GM06990 (cell line): ENCODE results near the gene ABCC5.

Experiments
- DNase-seq: peaks from one replicate; pipeline ENCODE4 v3.0.0-alpha.2; 2011; ENCODE audit not compliant: insufficient read length; ENCODE audit errors: extremely low read depth
- H3K27me3 ChIP-seq: replicated peaks from 2 replicates; pipeline ENCODE4 v1.6.0; 2011; ENCODE audit warnings: low read length; ENCODE audit not compliant: control insufficient read depth, insufficient read depth
- H3K36me3 ChIP-seq: 2 replicates; pipeline ENCODE4 v1.5.1; 2011; ENCODE audit warnings: low read length; ENCODE audit not compliant: control insufficient read depth, insufficient read depth
- H3K4me3 ChIP-seq: replicated peaks from 2 replicates; pipeline ENCODE4 v1.5.1; 2011; ENCODE audit warnings: low read depth, mild to moderate bottlenecking, control low read depth, low read length
- CTCF ChIP-seq: IDR thresholded peaks from 2 replicates; pipeline ENCODE4 v1.5.1; 2011; ENCODE audit warnings: low read length, control low read depth, mild to moderate bottlenecking, inconsistent platforms; ENCODE audit not compliant: insufficient read depth, poor library complexity, severe bottlenecking

The ABCC5 gene

GRCh38 chr3:183968666-183969245 is 48.9 kb downstream of the ABCC5 start:
- no peaks in the 10 kb centered on the region for H3K27me3 ChIP-seq
- TF ChIP-seq CTCF = no peak
- no peak for DNase-seq
- H3K36me3 ChIP-seq = no peaks in the 10 kb centered on the region
- no peak overlapping the region for H3K4me3 ChIP-seq

GRCh38 chr3:183967693-183968092 is 50.0 kb downstream of the ABCC5 start:
- no peak for DNase-seq
- no peak for TF ChIP-seq CTCF
- Histone ChIP-seq H3K27me3 (no peaks in the 10 kb centered on the region), H3K4me3 (no peak overlapping the region), H3K36me3 (no peaks in the 10 kb centered on the region; the same call in 1 of the 2 replicates)

- H3K4me3 ChIP-seq = no peak overlapping the region
- no peaks in the 10 kb centered on the region; the same call in 1 of the 2 replicates for H3K36me3 ChIP-seq
- DNase-seq = no peak
- no peaks in the 10 kb centered on the region for H3K27me3 ChIP-seq
- no peak for TF ChIP-seq CTCF
Measured at GRCh38 chr3:183966361-183966791, 51.3 kb downstream of the ABCC5 start.

GRCh38 chr3:183962807-183963206 is 54.9 kb downstream of the ABCC5 start:
- Histone ChIP-seq H3K36me3 (no peaks in the 10 kb centered on the region; the same call in 1 of the 2 replicates), H3K27me3 (no peaks in the 10 kb centered on the region), H3K4me3 (no peak overlapping the region)
- DNase-seq = no peak
- TF ChIP-seq CTCF = no peak

GRCh38 chr3:183959214-183959613 is 58.5 kb downstream of the ABCC5 start:
- no peak for TF ChIP-seq CTCF
- Histone ChIP-seq H3K4me3 (no peak overlapping the region), H3K36me3 (no peaks in the 10 kb centered on the region; the same call in 1 of the 2 replicates), H3K27me3 (no peaks in the 10 kb centered on the region)
- DNase-seq = no peak

- no peaks in the 10 kb centered on the region for H3K27me3 ChIP-seq
- no peak for TF ChIP-seq CTCF
- DNase-seq = no peak
Measured at GRCh38 chr3:183958775-183959174, 58.9 kb downstream of the ABCC5 start.

More at GRCh38 chr3:183958775-183959174, 58.9 kb downstream of the ABCC5 start:
- no peak overlapping the region for H3K4me3 ChIP-seq
- no peaks in the 10 kb centered on the region; the same call in 1 of the 2 replicates for H3K36me3 ChIP-seq
